GM10248 (cell line): ENCODE measurements around the gene RXFP1.
A peak's percentile ranks its signal among the peaks of the same experiment; 100 is the strongest.

ENCODE experiments used
- CTCF ChIA-PET: fragments of 300-600 bp; sonication (Branson Sonifier 250); formaldehyde crosslinking; extraction: SDS; loops from one replicate; lab custom pipeline; 2021; ENCODE audit warnings: antibody characterized with exemption; lab: Yijun Ruan, JAX
- POLR2A ChIA-PET: fragments of 350-650 bp; sonication (Branson Sonifier 250); formaldehyde crosslinking; extraction: SDS; loops from one replicate; lab custom pipeline; 2020; ENCODE audit warnings: antibody characterized with exemption; lab: Yijun Ruan, JAX
- DNase-seq: peaks from one replicate; pipeline ENCODE4 v3.0.0; 2012; ENCODE audit errors: extremely low spot score
- TF ChIP-seq, protein P1 (sequence below): IDR thresholded peaks from 2 replicates; pipeline ENCODE4 v1.5.1; 2012; ENCODE audit warnings: mild to moderate bottlenecking, low read depth; ENCODE audit errors: extremely low read depth, missing control alignments, control extremely low read depth

The RXFP1 gene

GRCh38 chr4:158606969-158607368, 85.3 kb downstream of the RXFP1 start:
- POLR2A ChIA-PET = no interaction called here
- CTCF ChIA-PET = no interaction called here
- TF ChIP-seq, protein P1, sequence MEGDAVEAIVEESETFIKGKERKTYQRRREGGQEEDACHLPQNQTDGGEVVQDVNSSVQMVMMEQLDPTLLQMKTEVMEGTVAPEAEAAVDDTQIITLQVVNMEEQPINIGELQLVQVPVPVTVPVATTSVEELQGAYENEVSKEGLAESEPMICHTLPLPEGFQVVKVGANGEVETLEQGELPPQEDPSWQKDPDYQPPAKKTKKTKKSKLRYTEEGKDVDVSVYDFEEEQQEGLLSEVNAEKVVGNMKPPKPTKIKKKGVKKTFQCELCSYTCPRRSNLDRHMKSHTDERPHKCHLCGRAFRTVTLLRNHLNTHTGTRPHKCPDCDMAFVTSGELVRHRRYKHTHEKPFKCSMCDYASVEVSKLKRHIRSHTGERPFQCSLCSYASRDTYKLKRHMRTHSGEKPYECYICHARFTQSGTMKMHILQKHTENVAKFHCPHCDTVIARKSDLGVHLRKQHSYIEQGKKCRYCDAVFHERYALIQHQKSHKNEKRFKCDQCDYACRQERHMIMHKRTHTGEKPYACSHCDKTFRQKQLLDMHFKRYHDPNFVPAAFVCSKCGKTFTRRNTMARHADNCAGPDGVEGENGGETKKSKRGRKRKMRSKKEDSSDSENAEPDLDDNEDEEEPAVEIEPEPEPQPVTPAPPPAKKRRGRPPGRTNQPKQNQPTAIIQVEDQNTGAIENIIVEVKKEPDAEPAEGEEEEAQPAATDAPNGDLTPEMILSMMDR = no peak
- no peak for DNase-seq

GRCh38 chr4:158609116-158609515, 87.4 kb downstream of the RXFP1 start:
- ChIA-PET POLR2A (no interaction called here), CTCF (no interaction called here)
- TF ChIP-seq, protein P1 = no peak
- no peak for DNase-seq

DNA sequence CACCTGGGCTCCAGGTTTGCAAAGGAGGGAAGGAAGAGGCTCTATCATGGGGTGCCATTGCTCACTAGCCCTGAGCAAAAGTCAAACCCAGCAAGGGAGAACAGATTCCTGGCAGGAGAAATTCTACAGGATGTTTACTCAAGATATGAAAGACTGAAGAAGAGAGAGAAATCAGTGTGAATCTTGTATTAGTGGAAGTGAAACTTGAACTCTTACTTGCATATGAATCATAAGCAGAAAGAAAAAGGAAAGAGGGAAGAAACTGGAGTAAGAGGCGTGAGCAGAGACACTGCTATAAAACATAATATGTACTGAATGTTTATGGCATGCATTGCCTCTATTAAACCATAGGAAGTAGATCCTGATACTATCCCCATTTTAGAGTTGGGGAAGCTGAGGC, 89.1 kb downstream of the RXFP1 start:
- ChIA-PET CTCF (interaction anchor here (1.0 to 1.4 kb wide), 2 partner anchors 9 to 16 kb away, joined by 3 read pairs; no protein-coding TSS in a partner anchor), POLR2A (no interaction called here)
- peak; percentile 37 for DNase-seq

DNA sequence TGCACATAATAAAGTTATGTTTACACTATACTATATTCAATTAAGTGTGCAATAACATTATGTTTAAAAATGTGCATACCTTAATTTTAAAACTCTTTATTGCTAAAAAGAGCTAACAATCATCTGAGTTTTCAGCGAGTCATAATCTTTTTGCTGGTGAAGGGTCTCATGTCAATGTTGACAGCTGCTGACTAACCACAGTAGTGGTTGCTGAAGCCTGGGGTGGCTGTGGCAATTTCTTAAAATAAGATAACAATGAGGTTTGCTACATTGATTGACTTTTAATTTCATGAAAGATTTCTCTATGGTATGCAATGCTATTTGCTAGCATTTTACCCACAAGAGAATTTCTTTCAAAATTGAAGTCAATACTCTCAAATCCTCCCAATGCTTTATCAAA, 91.4 kb downstream of the RXFP1 start:
- POLR2A ChIA-PET = no interaction called here
- no peak for DNase-seq
- CTCF ChIA-PET = no interaction called here
- TF ChIP-seq, protein P1 = no peak

More for the DNA sequence above, 89.1 kb downstream of the RXFP1 start:
- TF ChIP-seq, protein P1 = no peak

GRCh38 chr4:158617956-158618355, 96.3 kb downstream of the RXFP1 start:
- DNase-seq = no peak
- POLR2A ChIA-PET = no interaction called here
- TF ChIP-seq, protein P1 = no peak
- CTCF ChIA-PET = interaction anchor here (2.0 kb wide), 1 partner anchor 122 kb away, joined by 7 read pairs; no protein-coding TSS in a partner anchor

DNA sequence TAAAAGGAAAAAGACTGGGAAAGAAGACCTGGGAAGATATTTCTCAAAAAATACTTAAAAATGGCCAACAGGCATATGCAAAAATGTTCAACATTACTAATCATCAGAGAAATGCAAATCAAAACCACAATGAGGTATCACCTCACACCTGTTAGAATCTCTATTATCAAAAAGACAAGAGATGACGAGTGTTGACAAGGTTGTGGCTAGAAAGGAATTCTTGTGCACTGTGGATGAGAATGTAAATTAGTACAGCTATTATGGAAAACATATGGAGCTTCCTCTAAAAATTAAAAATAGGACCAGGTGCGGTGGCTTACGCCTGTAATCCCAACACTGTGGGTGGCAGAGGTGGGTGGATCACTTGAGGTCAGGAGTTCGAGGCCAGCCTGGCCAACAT, 100.0 kb downstream of the RXFP1 start:
- ChIA-PET POLR2A (no interaction called here), CTCF (interaction anchor here (2.0 kb wide), 1 partner anchor 8 kb away, joined by 7 read pairs; no protein-coding TSS in a partner anchor)
- no peak for DNase-seq
- TF ChIP-seq, protein P1 = no peak
